ENCODE measurements around the gene COA5.
A peak's percentile ranks its signal among the peaks of the same experiment; 100 is the strongest.

COA5 gene, protein sequence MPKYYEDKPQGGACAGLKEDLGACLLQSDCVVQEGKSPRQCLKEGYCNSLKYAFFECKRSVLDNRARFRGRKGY

DNA sequence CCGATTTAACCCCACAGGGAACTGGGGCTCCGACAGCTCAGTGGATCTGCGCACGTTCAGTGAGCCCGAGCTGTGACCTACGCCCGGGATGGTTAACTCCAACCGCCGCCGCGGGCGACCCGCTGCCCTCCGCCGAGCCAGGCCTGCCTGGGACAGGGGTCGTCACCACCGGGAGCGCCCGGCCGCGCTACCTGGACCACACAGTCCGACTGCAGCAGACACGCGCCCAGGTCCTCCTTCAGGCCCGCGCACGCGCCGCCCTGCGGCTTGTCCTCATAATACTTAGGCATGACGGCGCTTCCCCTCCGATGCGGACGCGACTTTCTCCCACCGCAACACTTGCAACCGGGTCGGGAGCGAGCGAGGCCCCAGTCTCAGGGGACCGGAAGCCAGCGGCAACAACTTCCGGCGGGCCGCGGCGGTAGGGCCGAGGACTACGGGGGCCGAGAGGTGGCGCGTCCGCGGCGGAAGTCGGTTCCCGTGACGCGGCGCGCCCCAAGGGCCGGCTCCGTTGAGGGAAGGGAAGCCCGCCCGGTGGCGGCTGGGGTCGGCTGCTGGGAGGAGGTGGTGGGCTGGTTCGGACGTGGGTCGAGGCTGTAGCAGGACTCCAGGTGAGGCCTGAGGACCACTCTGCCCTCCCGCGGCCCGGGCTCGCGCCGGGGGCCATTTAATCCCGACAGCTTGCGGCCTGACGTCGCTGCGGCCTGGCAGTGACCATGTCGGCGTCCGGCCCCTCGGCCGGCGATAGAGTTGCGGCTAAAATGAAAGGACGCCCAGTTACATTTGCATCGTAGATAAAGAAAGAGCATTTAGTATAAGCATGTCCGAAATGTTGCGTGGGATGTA is at the start of gene COA5, which contains the start of gene UNC50:
TSS of gene COA5 (minus strand) at position 397 of the 846 bp plus-strand sequence. CDS start at position 290, 107 bp downstream.
TSS of gene UNC50 (plus strand) at position 474 of the 846 bp plus-strand sequence. CDS start 1,171 bp downstream, outside the sequence.
- peaks cover 36% of the 10 kb centered on the region for H3K36me3 ChIP-seq
- peak within 1 kb of the TSS; percentile 92 for H3K27ac ChIP-seq
- no peaks in the 10 kb centered on the region for H3K9me3 ChIP-seq
- H3K4me1 ChIP-seq (ENCODE audit: control insufficient read depth in 1 of 2, insufficient read depth in 1 of 2, low read depth in 1 of 2, low read length in 1 of 2) = peaks cover 27 to 28% of the 10 kb centered on the region in 2 experiments
- peak within 1 kb of the TSS; percentile 80 to 92 for H3K4me3 ChIP-seq (ENCODE audit: low read depth in 1 of 2, low read length in 1 of 2)
- H3K27me3 ChIP-seq = no peaks in the 10 kb centered on the region
- TF ChIP-seq, protein P1, sequence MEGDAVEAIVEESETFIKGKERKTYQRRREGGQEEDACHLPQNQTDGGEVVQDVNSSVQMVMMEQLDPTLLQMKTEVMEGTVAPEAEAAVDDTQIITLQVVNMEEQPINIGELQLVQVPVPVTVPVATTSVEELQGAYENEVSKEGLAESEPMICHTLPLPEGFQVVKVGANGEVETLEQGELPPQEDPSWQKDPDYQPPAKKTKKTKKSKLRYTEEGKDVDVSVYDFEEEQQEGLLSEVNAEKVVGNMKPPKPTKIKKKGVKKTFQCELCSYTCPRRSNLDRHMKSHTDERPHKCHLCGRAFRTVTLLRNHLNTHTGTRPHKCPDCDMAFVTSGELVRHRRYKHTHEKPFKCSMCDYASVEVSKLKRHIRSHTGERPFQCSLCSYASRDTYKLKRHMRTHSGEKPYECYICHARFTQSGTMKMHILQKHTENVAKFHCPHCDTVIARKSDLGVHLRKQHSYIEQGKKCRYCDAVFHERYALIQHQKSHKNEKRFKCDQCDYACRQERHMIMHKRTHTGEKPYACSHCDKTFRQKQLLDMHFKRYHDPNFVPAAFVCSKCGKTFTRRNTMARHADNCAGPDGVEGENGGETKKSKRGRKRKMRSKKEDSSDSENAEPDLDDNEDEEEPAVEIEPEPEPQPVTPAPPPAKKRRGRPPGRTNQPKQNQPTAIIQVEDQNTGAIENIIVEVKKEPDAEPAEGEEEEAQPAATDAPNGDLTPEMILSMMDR (IDR thresholded peaks at IDR 0.05) = peak; percentile 69

DNA sequence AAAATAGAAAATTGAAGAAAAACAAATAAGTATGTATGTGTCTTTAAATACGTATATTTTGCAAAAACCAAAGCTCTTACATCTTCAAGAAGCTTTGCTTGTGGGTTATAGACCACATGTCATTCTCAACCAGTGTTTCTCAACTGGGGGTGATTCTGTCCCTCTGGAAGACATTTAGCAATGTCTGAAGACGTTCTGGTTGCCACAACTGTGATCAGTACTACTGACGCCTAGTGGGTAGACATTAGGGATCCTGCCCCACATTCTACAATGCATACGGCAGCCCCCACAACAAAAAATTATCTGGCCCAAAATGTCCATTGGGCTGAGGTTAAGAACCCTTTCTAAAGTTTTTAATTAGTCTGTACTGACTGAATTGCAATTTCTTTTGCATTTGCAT is 48.5 kb upstream of the COA5 start:
- peak overlapping the region; percentile 76 for H3K27ac ChIP-seq
- no peaks in the 10 kb centered on the region for H3K9me3 ChIP-seq
- TF ChIP-seq, protein P1 (IDR thresholded peaks at IDR 0.05) = no peak
- H3K27me3 ChIP-seq = no peaks in the 10 kb centered on the region
- H3K36me3 ChIP-seq = no peaks in the 10 kb centered on the region
- peaks cover 33 to 36% of the 10 kb centered on the region in 2 experiments for H3K4me1 ChIP-seq (ENCODE audit: control insufficient read depth in 1 of 2, insufficient read depth in 1 of 2, low read depth in 1 of 2, low read length in 1 of 2)
- peak overlapping the region in 1 of 2 experiments; percentile 15 for H3K4me3 ChIP-seq (ENCODE audit: low read depth in 1 of 2, low read length in 1 of 2)

DNA sequence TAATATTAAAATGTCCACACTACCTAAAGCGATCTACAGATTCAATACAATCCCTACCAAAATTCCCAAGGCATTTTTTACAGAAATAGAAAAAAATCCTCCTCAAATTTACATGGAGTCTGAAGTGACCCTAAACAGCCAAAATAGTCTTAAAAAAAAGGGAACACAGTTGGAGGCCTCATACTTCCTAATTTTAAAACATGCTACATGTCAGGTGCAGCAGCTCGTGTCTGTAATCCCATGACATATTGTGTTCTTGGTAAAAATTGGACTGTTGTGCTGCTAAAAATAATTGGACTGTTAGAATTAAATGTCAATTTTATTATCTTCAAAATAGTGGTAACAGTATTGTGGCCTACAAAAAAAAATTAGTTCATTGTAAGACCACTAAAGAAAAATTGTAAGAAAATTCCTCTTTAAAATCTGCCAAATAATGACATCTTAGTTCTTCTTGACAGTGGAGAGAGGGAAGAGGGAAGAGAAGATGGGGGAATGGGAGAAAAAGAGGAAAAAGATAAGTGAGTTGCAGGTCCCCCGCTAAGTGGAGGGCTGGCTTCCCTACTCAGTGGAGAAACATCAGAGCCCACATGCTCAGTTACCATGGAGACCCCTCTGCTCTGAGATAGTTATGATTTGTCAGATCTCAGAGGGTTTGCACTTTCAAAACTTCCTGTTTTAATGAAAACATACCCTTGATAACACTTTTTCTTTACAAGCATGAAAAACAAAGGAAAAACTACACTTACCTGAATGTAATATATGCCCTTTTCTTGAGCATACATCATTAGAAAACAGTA is 46.6 kb upstream of the COA5 start:
- peaks cover 33 to 36% of the 10 kb centered on the region in 2 experiments for H3K4me1 ChIP-seq (ENCODE audit: control insufficient read depth in 1 of 2, insufficient read depth in 1 of 2, low read depth in 1 of 2, low read length in 1 of 2)
- H3K9me3 ChIP-seq = no peaks in the 10 kb centered on the region
- TF ChIP-seq, protein P1 (IDR thresholded peaks at IDR 0.05) = no peak
- no peak overlapping the region for H3K4me3 ChIP-seq (ENCODE audit: low read depth in 1 of 2, low read length in 1 of 2)
- no peaks in the 10 kb centered on the region for H3K36me3 ChIP-seq
- no peaks in the 10 kb centered on the region for H3K27me3 ChIP-seq
- H3K27ac ChIP-seq = peak overlapping the region; percentile 76

DNA sequence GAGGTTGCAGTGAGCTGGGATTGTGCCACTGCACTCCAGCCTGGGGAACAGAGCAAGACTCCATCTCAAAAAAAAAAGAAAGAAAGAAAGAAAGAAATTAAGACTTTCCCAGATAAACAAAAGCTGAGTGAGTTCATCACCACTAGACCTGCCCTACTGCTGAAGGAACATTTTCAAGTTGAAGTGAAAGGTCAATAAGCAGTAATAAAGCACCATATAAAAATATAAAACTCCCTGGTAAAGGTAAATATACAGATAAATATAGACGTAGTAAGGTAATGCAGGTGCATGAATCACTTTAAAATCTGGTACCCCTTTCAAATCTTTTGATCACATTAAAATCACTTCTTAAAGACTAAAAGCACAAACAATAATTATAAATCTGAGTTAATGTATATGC is 42.7 kb upstream of the COA5 start:
- TF ChIP-seq, protein P1 (IDR thresholded peaks at IDR 0.05) = no peak
- peaks cover 16% of the 10 kb centered on the region for H3K36me3 ChIP-seq
- H3K4me3 ChIP-seq (ENCODE audit: low read depth in 1 of 2, low read length in 1 of 2) = no peak overlapping the region
- no peaks in the 10 kb centered on the region for H3K27me3 ChIP-seq
- peaks cover 22 to 24% of the 10 kb centered on the region in 2 experiments for H3K4me1 ChIP-seq (ENCODE audit: control insufficient read depth in 1 of 2, insufficient read depth in 1 of 2, low read depth in 1 of 2, low read length in 1 of 2)
- H3K9me3 ChIP-seq = no peaks in the 10 kb centered on the region
- H3K27ac ChIP-seq = no peak overlapping the region

DNA sequence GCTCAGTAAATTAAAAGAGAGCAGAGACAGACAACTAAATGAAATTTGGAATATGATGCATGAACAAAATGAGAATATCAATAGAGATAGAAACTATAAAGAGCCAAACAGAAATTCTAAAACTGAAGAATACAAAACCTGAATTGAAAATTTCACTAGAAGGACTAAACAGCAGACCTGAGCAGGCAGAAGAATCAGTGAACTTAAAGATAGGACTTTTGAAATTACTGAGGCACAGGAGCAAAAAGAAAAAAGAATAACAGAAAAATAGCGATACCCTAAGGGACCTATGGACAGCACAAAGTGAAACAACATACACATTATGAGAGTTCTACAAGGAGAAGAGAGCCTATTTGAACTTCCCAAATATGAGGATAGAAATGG is 41.7 kb upstream of the COA5 start:
- Histone ChIP-seq H3K27me3 (no peaks in the 10 kb centered on the region), H3K4me1 (ENCODE audit: control insufficient read depth in 1 of 2, insufficient read depth in 1 of 2, low read depth in 1 of 2, low read length in 1 of 2) (peaks cover 12 to 14% of the 10 kb centered on the region in 2 experiments), H3K27ac (no peak overlapping the region), H3K4me3 (ENCODE audit: low read depth in 1 of 2, low read length in 1 of 2) (no peak overlapping the region), H3K9me3 (no peaks in the 10 kb centered on the region), H3K36me3 (peaks cover 16% of the 10 kb centered on the region)
- TF ChIP-seq, protein P1 (IDR thresholded peaks at IDR 0.05) = no peak

All from neutrophil (primary cell).